Occipital lobe (tissue), 2 donors: ENCODE data around the gene BCAM. TPM values are rescaled to one million over a fixed set of nuclear protein-coding genes. Genes with fewer than 3 reads are reported as not detected.

Source experiments
- DNase-seq: peaks from one replicate; lab custom pipeline; 2025; lab: John Stamatoyannopoulos, UW
- total RNA-seq: library from RNA; depleted of rRNA; stranded (reverse); fragments of >200 nt; gene quantifications from one replicate; pipeline ENCODE4 v1.2.3, GENCODE V29; 2014

Gene BCAM
- total RNA-seq, 1 donor from 2014 or later = 2.3 TPM

DNA sequence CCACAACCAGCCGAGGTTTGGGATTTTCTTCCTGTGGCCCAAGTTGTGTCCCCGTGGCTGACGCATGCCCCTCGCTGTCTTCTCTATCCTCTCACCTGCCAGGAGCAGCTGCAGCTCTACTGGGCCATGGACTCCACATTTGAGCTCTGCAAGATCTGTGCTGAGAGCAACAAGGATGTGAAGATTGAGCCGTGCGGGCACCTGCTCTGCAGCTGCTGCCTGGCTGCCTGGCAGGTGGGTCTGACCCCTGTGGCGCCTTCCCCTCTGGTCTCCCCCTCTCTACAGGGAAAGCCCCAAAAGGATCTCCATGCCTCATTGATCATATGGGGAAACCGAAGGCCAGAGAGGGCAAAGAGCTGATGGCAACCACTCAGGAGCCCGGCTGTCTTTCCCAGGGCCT is 16.6 kb upstream of the BCAM start:
- DNase-seq = no peak

DNA sequence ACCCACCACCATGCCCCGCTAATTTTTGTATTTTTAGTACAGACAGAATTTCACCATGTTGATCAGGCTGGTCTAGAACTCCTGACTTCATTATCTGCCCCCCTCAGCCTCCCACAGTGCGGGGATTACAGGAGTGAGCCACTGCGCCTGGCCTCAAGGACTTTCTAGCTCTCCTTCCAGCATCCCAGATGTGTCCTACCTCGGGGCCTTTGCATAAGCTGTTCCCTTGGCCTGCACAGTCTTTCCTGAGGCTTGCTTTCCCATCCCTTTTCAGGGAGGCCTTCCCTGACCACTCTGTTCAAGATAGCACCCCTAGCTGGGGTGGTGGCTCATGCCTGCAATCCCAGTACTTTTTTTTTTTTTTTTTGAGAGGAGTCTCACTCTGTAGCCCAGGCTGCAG is 14.3 kb upstream of the BCAM start:
- no peak for DNase-seq

DNA sequence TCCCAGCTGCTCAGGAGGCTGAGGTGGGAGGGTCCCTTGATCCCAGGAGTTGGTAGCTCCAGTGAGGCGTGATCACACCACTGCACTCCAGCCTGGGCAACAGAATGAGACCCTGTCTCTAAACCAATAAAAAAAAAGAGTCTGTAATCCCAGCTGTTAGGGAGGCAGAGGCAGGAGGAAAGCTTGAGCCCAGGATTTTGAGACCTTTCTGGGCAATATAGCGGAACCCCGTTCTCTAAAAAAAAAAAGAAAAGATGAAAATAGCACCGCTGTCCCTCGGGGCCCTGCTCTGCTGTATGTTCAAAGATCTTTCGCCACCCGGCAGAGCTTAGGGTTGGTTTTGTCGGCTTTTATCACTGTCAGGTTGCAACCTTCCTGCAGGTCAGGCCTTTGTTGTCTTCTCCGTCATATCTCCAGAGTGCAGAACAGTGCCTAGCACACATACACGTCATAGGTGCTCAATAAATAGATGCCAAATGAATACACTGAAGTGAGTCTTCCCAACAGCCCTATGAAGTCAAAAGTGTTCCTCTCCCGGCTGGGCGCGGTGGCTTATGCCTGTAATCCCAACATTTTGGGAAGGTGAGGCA is 13.4 kb upstream of the BCAM start:
- DNase-seq = no peak

DNA sequence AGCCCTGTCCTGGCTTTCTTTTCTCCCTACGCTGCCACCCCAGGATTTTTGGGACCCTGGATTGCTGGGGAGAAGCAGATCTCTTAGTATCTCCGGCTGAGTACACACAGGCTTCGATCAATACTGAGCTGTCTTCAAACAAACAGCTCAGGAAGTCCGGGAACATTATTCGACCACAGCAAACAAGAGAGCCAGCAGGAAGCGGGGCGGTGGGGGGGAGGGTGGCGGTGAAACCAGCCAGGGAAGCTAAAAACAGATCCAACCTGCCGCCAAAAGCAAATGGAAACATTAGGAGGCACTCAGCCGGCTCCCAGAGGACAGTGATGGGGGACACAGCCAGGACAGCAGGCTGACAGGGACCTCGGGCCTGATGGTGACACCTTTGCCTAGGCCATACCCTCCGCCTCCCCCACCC is 12.2 kb upstream of the BCAM start:
- no peak for DNase-seq

DNA sequence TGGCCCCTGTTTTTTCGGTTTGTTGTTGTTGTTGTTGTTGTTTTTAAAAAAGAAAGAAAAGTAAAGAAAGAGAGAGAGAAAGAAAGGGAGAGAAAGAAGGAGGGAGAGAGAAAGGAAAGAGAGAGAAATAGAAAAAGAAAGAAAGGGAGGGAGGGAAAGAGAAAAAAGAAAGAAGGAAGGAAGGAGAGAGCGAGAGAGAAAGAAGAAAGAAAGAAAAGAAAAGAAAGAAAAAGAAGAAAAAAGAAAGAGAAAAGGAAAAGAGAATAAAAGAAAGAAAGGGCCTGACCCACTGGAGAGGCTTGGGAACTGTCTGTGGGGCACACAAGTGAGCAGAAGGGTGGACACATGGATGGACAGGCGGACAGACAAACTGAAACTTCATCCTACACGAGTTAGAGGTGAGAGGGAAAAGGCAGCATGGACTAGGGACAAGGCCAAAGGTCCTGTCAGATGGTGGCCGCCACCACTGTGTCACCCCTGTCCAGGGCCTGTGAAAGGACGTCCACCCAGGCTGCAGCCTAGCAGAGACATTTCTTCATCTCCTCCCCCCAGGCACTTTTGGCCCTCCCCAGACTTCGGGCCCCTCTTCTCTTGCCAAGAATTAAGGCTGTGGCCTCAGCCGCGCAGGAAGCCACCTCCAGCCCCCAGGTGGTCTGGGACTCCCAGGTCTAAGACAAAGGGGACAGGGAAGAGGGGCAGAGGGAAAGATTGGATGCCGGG is 9.1 kb upstream of the BCAM start:
- no peak for DNase-seq

DNA sequence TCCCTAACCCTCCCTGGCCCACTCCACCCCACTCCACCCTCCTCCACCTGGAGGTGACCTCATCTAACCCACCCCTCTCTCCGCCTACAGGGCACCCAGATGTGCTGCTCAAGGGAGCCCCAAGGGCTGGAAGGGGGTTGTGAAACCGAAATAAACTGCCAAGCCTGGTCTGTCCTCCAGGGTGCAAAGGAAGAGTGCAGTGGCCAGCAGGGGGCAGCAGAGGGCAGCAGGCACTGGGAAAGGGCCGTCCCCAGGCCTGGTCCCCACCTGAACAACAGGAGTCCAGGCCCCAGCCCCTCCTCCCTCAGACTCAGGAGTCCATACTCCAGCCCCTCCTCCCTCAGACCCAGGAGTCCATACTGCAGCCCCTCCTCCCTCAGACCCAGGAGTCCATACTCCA is 8.4 kb upstream of the BCAM start:
- no peak for DNase-seq

DNA sequence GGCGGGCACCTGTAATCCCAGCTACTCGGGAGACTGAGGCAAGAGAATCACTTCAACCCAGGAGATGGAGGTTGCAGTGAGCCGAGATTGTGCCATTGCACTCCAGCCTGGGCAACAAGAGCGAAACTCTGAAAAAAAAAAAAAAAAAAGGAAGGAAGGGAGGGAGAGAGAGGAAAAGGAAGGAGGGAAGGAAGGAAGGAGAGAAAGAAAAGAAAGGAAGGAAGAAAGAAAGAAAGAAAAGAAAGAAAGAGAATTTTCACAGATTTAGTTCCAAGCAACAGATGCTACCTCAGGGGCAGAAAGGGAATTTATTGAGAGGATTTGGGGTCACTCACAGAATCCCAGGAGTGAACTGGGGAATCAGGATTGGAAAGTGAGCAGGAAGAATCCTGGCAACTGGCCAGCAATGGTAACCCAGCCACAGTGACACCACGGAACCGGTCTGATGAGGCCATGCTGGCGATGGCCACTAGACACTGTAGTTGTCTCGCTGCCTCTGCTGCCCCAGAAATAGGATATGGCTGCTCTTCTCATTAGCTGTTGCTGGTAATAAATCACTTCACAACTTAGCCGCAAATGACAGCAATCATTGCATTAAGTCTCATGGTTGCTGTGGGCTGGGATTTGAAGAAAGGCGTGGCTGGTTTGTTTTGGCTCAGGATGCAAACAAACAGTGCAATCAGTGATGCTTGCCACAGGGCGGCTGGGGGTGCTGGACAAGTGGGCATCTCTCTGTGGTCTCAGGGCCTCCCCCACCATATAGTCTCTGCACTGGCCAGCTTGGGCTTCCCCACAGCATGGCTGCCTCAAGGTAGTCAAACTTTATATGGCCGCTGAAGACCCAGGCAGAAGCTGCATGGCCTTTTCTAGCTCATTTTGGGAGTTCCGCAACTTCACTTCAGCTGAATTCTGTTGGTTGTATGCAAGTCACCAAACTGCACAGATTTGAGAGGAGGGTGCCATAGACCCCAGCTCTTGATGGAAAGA is 5.2 kb upstream of the BCAM start:
- DNase-seq = no peak

DNA sequence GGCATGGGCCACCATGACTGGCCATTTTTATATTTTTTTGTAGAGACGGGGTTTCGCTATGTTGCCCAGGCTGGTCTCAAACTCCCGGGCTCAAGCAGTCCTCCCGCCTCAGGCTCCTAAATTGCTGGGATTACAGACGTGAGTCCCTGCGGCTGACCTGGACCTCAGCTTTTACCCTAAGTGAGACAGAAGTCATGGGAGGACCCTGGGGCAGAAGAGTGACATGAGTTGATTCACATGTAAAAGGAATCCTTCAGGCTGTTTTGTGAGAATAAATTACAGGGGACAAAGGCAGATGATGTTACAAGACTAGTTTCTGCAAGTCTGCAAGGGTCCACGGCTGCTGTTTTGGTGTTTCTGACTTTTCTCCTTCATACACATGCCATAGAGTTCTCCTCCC is 2.6 kb upstream of the BCAM start:
- no peak for DNase-seq

DNA sequence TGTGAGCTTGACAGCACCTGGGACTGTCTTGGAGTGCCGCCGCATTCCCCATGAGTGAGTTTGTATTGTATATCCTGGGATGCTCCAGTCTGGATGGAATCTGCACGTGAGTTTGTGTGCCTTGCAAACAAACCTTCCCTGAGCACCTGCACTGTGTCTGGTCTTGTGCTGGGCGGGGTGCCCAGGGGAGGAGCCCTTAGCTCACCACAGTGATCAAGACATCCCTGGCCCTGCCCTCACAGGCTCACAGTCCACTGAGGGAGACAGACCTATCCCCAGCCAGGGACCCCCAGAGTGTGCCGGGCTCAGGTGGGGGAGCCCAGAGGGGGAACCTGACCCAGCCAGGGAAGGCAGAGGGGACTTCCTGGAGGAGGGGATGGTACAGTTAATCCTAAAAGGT is 1.7 kb upstream of the BCAM start:
- no peak for DNase-seq

DNA sequence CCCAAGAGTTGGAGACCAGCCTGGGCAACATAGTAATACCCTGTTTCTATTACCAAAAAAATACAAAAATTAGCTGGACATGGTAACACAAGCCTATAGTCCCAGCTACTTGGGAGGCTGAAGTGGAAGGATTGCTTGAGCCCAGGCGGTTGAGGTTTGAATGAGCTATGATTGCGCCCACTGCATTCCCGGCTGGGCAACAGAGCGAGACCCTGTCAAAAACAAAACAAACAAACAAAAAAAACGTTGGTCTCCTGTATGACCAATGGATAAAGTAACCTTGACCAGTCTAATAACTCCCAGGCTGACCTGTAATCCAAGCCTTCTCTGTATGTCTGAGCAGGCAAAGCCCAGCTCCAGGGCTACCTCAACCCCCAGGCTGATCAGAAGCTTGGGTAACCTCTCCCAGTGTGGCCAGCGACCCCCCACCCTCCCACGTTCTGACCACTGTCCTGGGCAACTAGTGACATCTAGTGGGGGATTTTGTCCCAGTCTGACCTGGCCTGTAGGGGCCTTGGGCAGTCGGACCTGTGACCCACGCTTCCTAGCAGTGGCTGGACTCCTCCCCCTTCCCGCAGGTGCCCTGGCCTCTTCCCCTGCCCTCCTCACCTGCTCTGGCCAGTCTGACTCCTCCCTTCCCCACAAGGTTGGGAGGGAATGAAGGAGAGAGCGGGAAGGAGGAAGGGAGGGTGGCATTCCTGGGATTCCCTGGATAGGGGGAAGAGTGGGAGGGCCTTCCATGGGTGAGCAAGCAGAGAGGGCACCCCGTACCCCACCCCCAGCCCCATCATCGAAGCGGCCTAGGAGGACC is 1.0 kb upstream of the BCAM start:
- no peak for DNase-seq

DNA sequence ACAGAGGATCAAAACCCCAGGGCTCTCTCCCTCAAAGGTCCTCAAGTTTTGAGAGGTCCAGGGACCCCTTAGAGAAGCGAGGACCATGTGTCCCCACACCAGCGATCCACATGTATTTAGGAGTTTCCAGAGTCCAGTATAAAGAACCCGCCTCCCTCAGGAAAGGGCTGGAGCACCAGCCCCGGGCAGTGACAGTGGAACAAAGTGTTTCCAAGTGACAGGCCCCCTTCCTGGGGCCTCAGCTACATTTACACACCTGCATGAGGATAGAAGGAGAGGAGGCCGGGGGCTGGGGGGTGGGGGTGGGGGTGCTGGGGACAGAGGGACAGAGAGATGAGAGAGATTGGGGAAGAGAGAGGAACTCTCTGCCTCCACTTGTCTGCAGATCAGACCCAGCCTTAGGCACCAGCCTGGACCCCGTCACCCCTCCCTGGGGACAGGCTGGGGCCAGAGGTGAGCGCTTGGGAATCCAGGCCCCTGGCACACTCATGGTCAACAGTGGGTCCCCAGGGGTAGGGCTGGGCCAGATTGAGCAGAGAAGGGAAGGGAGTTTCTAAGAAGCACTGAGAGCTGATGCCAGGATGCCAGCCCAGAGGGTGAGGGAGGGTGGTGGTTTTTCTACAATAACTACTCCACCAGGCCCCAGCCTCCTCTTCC is 802 bp downstream of the BCAM start:
- DNase-seq = no peak

DNA sequence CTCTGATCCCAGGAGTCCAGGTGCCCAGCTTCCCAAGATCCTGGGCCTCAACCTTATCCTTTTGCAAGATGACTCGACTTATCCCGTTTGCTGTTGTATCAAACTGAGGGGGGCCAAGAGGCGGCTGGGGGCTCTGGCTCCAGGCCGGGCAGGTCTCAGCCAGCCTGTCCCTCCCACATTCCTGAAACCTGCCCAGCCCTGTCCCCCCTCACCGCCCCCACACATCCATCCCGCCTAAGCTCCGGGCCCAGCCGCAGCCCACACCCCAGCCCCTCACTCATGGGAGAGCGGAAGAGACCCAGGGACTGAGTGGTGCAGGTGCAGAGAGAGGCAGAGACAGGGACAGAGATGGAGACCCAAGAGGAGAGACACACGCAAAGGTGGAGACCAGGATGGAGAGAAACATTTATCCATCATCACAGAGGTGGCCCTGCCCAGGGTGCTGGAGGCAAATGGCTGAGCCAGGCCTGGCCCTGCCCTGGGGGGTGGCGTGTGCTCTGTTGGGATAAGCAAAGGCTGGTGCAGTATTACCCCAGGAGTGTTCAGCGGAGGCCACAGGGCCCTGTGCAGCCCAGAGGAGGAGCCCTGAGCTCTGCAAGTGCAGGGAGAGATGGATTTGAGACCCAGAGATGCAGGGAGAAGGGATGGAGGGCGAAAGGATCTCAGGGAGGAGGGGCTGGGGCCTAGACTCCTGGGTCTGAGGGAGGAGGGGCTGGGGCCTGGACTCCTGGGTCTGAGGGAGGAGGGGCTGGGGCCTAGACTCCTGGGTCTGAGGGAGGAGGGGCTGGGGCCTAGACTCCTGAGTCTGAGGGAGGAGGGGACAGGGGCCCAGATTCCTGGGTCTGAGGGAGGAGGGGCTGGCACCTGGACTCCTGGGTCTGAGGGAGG is 1.6 kb downstream of the BCAM start:
- DNase-seq = no peak

DNA sequence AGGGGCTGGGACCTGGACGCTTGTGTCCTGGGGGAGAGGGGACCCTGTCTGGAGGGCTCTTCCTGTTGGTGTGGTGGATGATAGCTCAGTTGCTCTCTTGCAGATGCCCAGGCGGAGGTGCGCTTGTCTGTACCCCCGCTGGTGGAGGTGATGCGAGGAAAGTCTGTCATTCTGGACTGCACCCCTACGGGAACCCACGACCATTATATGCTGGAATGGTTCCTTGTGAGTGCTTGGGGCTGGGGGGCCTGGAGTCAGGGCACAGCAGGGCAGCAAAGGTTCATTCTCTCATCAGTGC is 2.2 kb downstream of the BCAM start:
- DNase-seq = no peak

DNA sequence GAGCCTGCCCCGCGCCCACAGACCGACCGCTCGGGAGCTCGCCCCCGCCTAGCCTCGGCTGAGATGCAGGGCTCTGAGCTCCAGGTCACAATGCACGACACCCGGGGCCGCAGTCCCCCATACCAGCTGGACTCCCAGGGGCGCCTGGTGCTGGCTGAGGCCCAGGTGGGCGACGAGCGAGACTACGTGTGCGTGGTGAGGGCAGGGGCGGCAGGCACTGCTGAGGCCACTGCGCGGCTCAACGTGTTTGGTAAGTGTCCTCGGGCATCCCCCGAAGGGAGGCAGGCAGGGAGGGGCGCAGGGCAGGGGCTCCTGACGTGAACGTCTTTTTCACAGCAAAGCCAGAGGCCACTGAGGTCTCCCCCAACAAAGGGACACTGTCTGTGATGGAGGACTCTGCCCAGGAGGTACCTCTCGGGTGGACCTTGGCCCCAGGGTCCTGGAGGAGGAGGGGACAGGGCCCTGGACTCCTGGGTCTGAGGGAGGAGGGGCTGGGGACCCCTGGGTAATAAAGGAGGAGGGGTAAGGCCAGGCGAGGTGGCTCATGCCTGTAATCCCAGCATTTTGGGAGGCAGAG is 3.3 kb downstream of the BCAM start:
- DNase-seq = no peak

DNA sequence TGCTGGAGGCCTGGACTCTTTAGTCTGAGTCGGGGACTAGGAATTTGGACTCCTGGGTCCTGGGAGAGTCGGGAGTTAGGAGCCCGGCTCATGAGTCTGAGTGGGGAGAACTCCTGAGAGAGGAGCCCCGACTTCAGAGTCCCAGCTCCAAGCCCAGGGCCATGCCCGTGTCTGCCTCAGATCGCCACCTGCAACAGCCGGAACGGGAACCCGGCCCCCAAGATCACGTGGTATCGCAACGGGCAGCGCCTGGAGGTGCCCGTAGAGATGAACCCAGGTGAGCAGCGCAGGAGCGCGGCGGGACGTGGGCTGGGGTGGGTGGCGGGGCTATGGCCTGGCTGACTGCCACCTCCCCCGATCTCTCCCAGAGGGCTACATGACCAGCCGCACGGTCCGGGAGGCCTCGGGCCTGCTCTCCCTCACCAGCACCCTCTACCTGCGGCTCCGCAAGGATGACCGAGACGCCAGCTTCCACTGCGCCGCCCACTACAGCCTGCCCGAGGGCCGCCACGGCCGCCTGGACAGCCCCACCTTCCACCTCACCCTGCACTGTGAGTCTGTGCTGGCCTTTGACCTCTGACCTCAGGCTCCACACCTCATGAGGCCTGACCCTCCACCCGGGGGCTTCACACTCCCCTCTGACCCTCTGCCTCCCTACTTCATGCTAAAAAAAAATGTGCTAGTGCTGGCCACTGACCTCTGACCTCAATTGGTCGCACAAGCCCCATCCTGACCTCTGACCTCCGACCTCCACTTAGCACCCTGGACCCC is 4.4 kb downstream of the BCAM start:
- no peak for DNase-seq

DNA sequence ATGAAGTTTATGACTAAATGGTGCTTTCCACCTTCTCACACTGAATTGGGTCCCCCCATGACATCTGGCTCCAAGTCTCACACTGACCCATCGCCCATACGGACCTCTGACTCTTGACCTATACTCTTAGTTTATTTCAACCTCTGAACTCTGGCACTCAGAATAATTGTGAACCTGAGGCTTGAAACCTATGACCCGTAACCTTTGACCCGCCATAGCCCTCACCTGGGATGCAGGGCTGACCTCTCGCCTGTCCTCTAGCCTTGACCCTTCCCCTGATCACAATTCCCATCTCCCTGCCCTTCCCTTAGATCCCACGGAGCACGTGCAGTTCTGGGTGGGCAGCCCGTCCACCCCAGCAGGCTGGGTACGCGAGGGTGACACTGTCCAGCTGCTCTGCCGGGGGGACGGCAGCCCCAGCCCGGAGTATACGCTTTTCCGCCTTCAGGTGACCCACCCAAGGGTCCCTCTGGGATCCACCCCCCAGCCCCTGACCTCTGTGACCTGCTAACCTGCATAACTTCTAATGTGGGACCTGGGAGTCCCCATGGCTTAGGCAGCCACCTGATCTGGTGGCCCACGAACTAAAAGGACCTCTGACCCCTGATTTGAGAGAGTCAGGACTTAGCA is 5.1 kb downstream of the BCAM start:
- no peak for DNase-seq

DNA sequence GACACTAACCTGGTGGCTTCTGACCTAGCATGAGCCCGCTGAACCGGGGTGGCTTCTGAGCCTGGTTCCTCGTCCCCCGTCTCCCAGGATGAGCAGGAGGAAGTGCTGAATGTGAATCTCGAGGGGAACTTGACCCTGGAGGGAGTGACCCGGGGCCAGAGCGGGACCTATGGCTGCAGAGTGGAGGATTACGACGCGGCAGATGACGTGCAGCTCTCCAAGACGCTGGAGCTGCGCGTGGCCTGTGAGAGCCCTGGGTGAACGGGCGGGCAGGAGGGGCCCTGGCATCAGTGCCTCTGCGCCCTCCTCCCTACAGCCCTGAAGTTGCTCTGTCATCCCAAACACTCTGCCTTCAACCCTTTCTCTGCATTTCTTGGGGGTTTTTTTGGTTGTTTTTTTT is 5.6 kb downstream of the BCAM start:
- no peak for DNase-seq

DNA sequence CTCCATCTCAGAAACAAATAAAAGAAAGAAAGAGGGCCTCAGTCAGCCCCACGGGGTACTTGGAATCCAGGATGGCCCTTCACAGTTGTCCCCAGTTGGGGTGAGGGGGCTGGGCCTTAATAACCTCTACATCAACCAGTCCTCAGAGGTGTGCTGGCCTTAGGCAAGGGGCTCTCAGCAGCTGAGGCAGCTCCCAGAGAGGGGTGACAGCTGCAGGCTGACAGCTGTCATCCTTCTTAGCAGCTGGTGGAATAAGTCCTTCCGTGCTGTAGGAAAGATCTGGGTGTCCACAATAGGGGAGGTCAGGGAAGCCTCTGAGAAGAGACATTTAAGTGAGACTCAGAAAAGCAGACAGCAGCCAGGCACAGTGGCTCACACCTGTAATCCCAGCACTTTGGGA is 7.4 kb downstream of the BCAM start:
- DNase-seq = no peak
